ENCODE measurements around the gene LILRB5.
"Not testable (repeated sequence)": the region's sequence is repeated elsewhere in the genome, so short reads cannot be mapped to it uniquely, and the experiment has no call there.

Gene LILRB5

GRCh38 chr19:54239491-54240371 lies 17.3 kb downstream of the LILRB5 start:
- DNase-seq (ENCODE audit: extremely low read depth, low read depth): not testable (repeated sequence)

GRCh38 chr19:54233941-54234340 lies 23.1 kb downstream of the LILRB5 start:
- no peak for DNase-seq (ENCODE audit: extremely low read depth, low read depth)
- TF ChIP-seq, protein P1, sequence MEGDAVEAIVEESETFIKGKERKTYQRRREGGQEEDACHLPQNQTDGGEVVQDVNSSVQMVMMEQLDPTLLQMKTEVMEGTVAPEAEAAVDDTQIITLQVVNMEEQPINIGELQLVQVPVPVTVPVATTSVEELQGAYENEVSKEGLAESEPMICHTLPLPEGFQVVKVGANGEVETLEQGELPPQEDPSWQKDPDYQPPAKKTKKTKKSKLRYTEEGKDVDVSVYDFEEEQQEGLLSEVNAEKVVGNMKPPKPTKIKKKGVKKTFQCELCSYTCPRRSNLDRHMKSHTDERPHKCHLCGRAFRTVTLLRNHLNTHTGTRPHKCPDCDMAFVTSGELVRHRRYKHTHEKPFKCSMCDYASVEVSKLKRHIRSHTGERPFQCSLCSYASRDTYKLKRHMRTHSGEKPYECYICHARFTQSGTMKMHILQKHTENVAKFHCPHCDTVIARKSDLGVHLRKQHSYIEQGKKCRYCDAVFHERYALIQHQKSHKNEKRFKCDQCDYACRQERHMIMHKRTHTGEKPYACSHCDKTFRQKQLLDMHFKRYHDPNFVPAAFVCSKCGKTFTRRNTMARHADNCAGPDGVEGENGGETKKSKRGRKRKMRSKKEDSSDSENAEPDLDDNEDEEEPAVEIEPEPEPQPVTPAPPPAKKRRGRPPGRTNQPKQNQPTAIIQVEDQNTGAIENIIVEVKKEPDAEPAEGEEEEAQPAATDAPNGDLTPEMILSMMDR (IDR thresholded peaks at IDR 0.05; ENCODE audit: low read depth, low read length): no peak

DNA sequence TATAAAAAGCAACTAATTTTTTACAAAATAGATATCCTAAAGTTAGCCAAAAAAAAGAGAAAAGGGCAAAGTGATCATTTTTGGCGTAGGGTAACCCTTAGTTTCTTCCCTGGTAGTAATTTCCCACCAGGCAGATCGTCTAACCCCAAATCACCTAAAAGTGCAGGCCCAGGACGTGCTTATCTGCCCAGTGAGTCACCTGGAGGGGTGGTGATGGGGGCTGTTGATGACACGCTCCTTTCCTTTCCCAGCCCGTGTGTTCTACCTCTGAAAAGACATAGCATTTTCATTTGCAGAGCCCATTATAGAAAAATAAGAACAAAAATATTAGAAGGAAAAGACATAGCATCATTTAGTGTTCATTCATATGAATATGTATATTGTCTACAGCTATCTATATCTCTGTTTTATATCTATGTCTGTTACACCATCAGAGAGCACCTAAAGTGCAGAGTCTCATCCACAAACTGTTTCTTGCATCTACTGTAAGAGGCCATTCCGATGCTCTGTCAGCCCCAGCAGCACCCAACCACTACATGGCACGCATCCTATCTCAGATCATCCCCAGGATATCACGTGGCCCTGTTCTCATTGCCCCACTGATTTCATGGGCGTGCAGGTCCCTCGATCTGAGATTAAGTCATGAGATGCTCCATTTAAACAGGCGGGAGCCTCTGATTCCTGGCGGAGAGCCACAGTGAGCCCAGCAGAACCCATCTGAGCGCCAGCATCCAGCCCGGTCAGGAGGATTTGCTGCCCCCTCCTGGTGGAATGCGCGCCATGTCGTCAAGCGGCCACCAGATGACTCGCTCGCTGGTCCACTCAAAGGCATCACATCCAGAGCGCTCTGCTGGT lies 25.8 kb downstream of the LILRB5 start:
- TF ChIP-seq, protein P1 (IDR thresholded peaks at IDR 0.05; ENCODE audit: low read depth, low read length): no peak; the same call in none of the 2 replicates
- peak; percentile 37 for DNase-seq (ENCODE audit: extremely low read depth, low read depth)

GRCh38 chr19:54230031-54230430 lies 27.0 kb downstream of the LILRB5 start:
- DNase-seq (ENCODE audit: extremely low read depth, low read depth): no peak

DNA sequence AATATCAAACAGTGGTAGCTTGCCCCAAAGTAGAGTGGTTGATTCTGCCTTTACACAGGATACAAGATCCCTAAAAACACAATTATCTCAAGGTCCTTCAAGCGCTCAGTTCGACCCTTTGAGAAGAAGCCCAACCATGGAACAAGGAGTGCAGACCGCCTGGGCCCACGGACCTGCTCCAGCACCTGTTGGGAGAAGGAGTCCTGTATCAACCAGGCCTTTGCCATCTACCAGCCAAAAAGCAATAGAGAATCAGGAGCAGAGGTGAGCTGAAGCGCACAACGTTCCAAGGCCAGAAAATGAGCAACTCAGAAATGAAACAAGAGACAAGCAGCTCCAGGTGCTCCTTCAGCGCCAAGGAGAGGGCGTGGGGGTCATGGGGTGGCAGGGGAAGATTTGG lies 27.9 kb downstream of the LILRB5 start:
- no peak for DNase-seq (ENCODE audit: extremely low read depth, low read depth)
- TF ChIP-seq, protein P1 (IDR thresholded peaks at IDR 0.05; ENCODE audit: low read depth, low read length): no peak

More at GRCh38 chr19:54230031-54230430, 27.0 kb downstream of the LILRB5 start:
- TF ChIP-seq, protein P1 (IDR thresholded peaks at IDR 0.05; ENCODE audit: low read depth, low read length): no peak

DNA sequence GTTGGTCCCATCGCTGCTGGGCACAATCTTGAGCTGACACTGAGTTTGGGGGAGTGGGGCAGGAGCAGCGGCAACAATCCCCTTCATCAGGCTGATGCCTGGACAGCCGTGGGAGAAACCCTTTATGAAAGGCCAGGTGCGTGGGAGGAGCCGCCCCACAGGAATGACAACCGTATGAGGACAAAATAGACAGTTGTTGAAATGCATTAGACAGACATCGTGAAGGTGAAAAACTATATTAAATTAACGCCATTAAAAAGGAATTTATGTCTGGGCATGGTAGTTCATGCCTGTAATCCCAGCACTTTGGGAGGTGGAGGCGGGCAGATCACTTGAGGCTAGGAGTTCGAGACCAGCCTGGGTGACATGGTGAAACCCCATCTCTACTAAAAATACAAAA lies 32.5 kb downstream of the LILRB5 start:
- DNase-seq (ENCODE audit: extremely low read depth, low read depth): not testable (repeated sequence)

- DNase-seq (ENCODE audit: extremely low read depth, low read depth): not testable (repeated sequence)
Observed at GRCh38 chr19:54223937-54224281, 33.2 kb downstream of the LILRB5 start.

GRCh38 chr19:54223277-54223936 lies 33.7 kb downstream of the LILRB5 start:
- DNase-seq (ENCODE audit: extremely low read depth, low read depth): not testable (repeated sequence)

DNA sequence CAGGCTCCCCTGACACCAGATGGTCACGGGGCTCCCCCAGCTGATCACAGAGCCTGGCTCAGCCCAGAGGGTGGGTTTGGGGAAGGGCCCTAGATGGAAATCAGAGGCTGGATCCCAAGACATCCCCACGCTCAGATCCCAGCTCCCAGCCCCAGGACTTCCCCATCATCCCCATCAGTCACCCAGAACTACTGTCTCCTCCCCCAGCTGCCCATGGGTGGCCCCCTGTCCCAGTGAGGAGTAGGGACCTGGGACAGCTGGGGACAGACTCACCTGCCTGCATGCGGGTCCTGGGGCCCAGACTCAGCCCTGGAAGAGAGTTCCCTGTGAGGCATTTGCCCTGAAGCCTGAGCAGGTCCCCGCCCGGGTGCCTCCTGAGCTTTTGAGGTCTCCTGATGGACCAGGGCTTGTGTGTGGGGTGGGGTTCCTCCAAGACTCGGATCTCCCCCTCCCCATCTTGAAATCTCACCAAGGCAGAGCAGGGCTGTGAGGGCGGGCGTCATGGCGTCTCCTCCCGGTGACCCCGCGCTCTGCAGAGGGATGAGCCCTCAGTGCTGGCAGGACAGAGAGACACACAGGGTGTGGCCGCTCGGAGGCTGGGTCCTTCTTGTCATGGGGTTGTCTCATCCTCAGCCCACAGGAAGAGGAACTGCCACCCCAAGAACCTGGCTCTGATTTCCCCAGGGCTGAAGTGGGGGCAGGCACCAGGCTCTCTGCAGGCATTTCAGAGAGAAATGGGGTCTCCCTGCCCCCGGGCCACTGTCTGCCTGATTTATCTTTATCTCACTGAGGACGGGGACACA lies 34.4 kb downstream of the LILRB5 start, which contains the start of gene LILRB3:
LILRB3 (minus strand) TSS at position 534 of the 803 bp plus-strand sequence; CDS start at position 503, 31 bp downstream.
- DNase-seq (ENCODE audit: extremely low read depth, low read depth): not testable (repeated sequence)

GRCh38 chr19:54221947-54222346 lies 35.1 kb downstream of the LILRB5 start:
- not testable (repeated sequence) for DNase-seq (ENCODE audit: extremely low read depth, low read depth)

- not testable (repeated sequence) for DNase-seq (ENCODE audit: extremely low read depth, low read depth)
Observed at GRCh38 chr19:54219702-54220101, 37.4 kb downstream of the LILRB5 start.
